HG03039 (cell line): ENCODE results near the gene MXRA8.
"Not testable (repeated sequence)": the region's sequence is repeated elsewhere in the genome, so short reads cannot be mapped to it uniquely, and the experiment has no call there.

Experiments
- ATAC-seq: cut with Tn5 transposase; IDR thresholded peaks from one replicate; pipeline ENCODE4 v1.9.1; 2021; ENCODE audit warnings: mild to moderate bottlenecking, moderate library complexity; ENCODE audit not compliant: unreplicated experiment

MXRA8 gene

GRCh38 chr1:1393428-1393827, 35.1 kb upstream of the MXRA8 start:
- no peak for ATAC-seq

- no peak for ATAC-seq
Observed at GRCh38 chr1:1393014-1393413, 34.7 kb upstream of the MXRA8 start.

- ATAC-seq, result no peak
Observed at GRCh38 chr1:1391225-1391624, 32.9 kb upstream of the MXRA8 start.

GRCh38 chr1:1390675-1391074, 32.3 kb upstream of the MXRA8 start:
- ATAC-seq, result no peak

GRCh38 chr1:1388078-1388472, 29.7 kb upstream of the MXRA8 start:
- ATAC-seq, result no peak

- ATAC-seq, result no peak
Observed at GRCh38 chr1:1387098-1388077, 29.0 kb upstream of the MXRA8 start.

GRCh38 chr1:1385931-1386330, 27.6 kb upstream of the MXRA8 start:
- ATAC-seq, result no peak

- ATAC-seq, result not testable (repeated sequence)
Observed at GRCh38 chr1:1385339-1385738, 27.0 kb upstream of the MXRA8 start.

GRCh38 chr1:1381294-1381693, 22.9 kb upstream of the MXRA8 start:
- ATAC-seq, result no peak

GRCh38 chr1:1380860-1381259, 22.5 kb upstream of the MXRA8 start:
- no peak for ATAC-seq

GRCh38 chr1:1377540-1378205, 19.3 kb upstream of the MXRA8 start:
- ATAC-seq, result no peak

GRCh38 chr1:1376551-1377226, 18.3 kb upstream of the MXRA8 start:
- no peak for ATAC-seq

GRCh38 chr1:1374929-1375662, 16.7 kb upstream of the MXRA8 start, which contains the start of gene AURKAIP1:
TSS of gene AURKAIP1 (minus strand) at chr1:1375207. CDS start at chr1:1374756, 451 bp downstream.
- peak; percentile 75 for ATAC-seq

- ATAC-seq, result peak; percentile 0
Observed at GRCh38 chr1:1374589-1374928, 16.2 kb upstream of the MXRA8 start.

GRCh38 chr1:1373815-1374588, 15.6 kb upstream of the MXRA8 start:
- ATAC-seq, result no peak

GRCh38 chr1:1373051-1373814, 14.9 kb upstream of the MXRA8 start:
- ATAC-seq, result no peak

- no peak for ATAC-seq
Observed at GRCh38 chr1:1371746-1372711, 13.7 kb upstream of the MXRA8 start.

GRCh38 chr1:1371364-1371745, 13.0 kb upstream of the MXRA8 start:
- ATAC-seq, result no peak
